PC-3 (cell line): Measurements from ENCODE around the gene RASSF5.

Experiments
- EZH2 ChIP-seq: fragments of 300-600 bp; sonication (generic); IDR thresholded peaks from one replicate; pipeline ENCODE4 v1.6.1; 2017; ENCODE audit warnings: antibody characterized with exemption, mild to moderate bottlenecking, low read length; ENCODE audit not compliant: unreplicated experiment
- EZH2phosphoT487 ChIP-seq: fragments of 300-600 bp; sonication (generic); IDR thresholded peaks from 2 replicates; pipeline ENCODE4 v1.6.1; 2018; ENCODE audit warnings: mild to moderate bottlenecking, antibody characterized with exemption, low read length, borderline replicate concordance
- TF ChIP-seq, protein P1 (sequence below): fragments of 300-600 bp; sonication (generic); conservative IDR thresholded peaks from 2 replicates; pipeline ENCODE4 v1.5.1; 2017; ENCODE audit warnings: antibody characterized with exemption, low read depth, mild to moderate bottlenecking, low read length

DNA sequence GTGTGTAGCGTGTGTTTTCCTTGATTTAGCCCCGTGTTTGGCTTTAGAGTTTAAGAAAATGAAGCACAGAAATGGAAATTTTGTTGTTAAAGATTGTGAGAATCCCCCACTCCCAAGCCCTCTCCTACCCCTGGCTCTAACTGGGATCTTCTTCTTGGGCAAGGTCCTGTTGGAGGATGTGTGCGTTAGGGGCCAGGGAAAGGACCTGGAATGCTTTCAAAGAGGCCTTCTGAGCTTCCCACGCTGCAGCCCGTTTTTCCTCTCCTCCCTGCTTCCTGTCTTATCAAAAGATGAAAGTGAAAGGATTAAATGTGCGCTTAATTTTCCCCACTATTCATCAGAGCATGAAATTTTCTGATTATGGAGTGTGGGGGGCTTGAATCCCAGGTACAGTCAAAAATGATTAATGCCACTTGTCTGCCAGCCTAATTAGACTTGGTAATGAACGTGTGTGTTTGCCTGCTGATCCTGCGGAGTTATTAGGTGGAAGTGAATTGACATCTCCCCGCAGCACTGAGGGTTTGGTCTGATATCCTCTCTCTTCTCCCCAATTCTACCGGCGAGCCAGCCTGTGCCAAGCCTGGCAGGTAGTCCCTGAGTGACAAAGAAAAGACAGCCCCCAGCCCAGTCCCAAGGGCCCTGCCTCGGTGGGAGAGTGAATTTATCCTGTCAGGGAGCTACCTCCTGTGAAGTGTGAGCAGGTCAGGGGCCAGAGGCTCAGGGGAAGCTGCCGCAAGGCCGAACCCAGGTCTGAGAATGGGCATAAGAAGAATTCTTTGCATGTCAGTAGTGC lies 4.9 kb downstream of the RASSF5 start:
- TF ChIP-seq, protein P1, sequence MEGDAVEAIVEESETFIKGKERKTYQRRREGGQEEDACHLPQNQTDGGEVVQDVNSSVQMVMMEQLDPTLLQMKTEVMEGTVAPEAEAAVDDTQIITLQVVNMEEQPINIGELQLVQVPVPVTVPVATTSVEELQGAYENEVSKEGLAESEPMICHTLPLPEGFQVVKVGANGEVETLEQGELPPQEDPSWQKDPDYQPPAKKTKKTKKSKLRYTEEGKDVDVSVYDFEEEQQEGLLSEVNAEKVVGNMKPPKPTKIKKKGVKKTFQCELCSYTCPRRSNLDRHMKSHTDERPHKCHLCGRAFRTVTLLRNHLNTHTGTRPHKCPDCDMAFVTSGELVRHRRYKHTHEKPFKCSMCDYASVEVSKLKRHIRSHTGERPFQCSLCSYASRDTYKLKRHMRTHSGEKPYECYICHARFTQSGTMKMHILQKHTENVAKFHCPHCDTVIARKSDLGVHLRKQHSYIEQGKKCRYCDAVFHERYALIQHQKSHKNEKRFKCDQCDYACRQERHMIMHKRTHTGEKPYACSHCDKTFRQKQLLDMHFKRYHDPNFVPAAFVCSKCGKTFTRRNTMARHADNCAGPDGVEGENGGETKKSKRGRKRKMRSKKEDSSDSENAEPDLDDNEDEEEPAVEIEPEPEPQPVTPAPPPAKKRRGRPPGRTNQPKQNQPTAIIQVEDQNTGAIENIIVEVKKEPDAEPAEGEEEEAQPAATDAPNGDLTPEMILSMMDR = no peak
- TF ChIP-seq EZH2 (no peak), EZH2phosphoT487 (no peak)
